B cell (primary cell): Measurements from ENCODE around the gene NPEPL1. TPM values are rescaled to one million over a fixed set of nuclear protein-coding genes. Genes with fewer than 3 reads are reported as not detected.

Experiments
- ATAC-seq: fragments of 200-7000 bp; cut with Tn5 transposase; one replicate; pipeline ENCODE4 v1.10.0; 2021; ENCODE audit warnings: low read depth, mild to moderate bottlenecking, moderate number of reproducible peaks, moderate library complexity
- CTCF ChIA-PET: fragments of 350-600 bp; sonication (Branson Sonifier 250); formaldehyde crosslinking; loops from one replicate; lab custom pipeline; 2021; ENCODE audit warnings: antibody characterized with exemption, inconsistent platforms; lab: Charles Lee
- POLR2A ChIA-PET: fragments of 350-600 bp; sonication (Branson Sonifier 250); formaldehyde crosslinking; loops from one replicate; lab custom pipeline; 2021; ENCODE audit warnings: antibody characterized with exemption; lab: Charles Lee
- DNase-seq: peaks from one replicate; pipeline ENCODE4 v3.0.0; 2013
- H2AFZ ChIP-seq: 2 replicates; pipeline ENCODE4 v1.6.1; 2012; ENCODE audit warnings: mild to moderate bottlenecking, low read depth, low read length; ENCODE audit not compliant: insufficient read depth, poor library complexity, severe bottlenecking
- H3K27ac ChIP-seq, 2 donors: 1 replicate in 1 of 2; 2 replicates in 1 of 2; pipeline ENCODE4 v1.5.1; 2012 to 2013; ENCODE audit warnings: low read length in 2 of 2, mild to moderate bottlenecking in 2 of 2, moderate library complexity in 1 of 2
- H3K27me3 ChIP-seq, 4 experiments: fragments of 200-600 bp in 1 of 4; sonication (generic) in 1 of 4; replicated peaks in 1 of 4; 1 replicate in 2 of 4; 2 replicates in 2 of 4; pipeline versions ENCODE4 v1.6.1 to v1.7.0; 2013 to 2016; ENCODE audit warnings: low read length in 3 of 4, mild to moderate bottlenecking in 2 of 4, mixed read lengths in 1 of 4, moderate library complexity in 1 of 4; ENCODE audit not compliant: insufficient read depth in 4 of 4, control insufficient read depth in 3 of 4; ENCODE audit errors: control extremely low read depth in 1 of 4
- H3K36me3 ChIP-seq, 2 experiments: replicated peaks in 1 of 2; 1 replicate in 1 of 2; 2 replicates in 1 of 2; pipeline versions ENCODE4 v1.6.1 to v1.7.1; 2013; ENCODE audit warnings: low read length in 1 of 2; ENCODE audit not compliant: insufficient read depth in 2 of 2, control insufficient read depth in 1 of 2; ENCODE audit errors: control extremely low read depth in 1 of 2, extremely low read depth in 1 of 2
- H3K4me1 ChIP-seq, 2 donors: fragments of 200-600 bp in 1 of 2; sonication (generic) in 1 of 2; 1 replicate in 1 of 2; 2 replicates in 1 of 2; pipeline versions ENCODE4 v1.5.1 to v1.6.1; 2013 to 2017; ENCODE audit warnings: low read length in 2 of 2; ENCODE audit not compliant: control insufficient read depth in 2 of 2, insufficient read depth in 2 of 2
- H3K4me2 ChIP-seq: replicated peaks from 2 replicates; pipeline ENCODE3; 2012; ENCODE audit warnings: mild to moderate bottlenecking, low read depth, low read length; ENCODE audit not compliant: poor library complexity, severe bottlenecking
- H3K4me3 ChIP-seq, 5 experiments: fragments of 200-600 bp in 1 of 5; sonication (generic) in 1 of 5; 1 replicate in 3 of 5; 2 replicates in 2 of 5; pipeline versions ENCODE4 v1.5.1 to v1.7.0; 2011 to 2016; ENCODE audit warnings: low read length in 4 of 5, mild to moderate bottlenecking in 4 of 5, low read depth in 2 of 5, control low read depth in 1 of 5, moderate library complexity in 1 of 5; ENCODE audit not compliant: insufficient read depth in 1 of 5; ENCODE audit errors: control extremely low read depth in 1 of 5, extremely low read depth in 1 of 5
- H3K79me2 ChIP-seq: fragments of 200-600 bp; sonication (generic); one replicate; pipeline ENCODE4 v1.6.0; 2016; ENCODE audit warnings: low read length; ENCODE audit not compliant: control insufficient read depth, insufficient read depth
- H3K9ac ChIP-seq: fragments of 200-600 bp; sonication (generic); 2 replicates; pipeline ENCODE4 v1.6.1; 2017; ENCODE audit warnings: mild to moderate bottlenecking, low read length, moderate library complexity
- H3K9me3 ChIP-seq, 3 donors: one replicate each; pipeline versions ENCODE4 v1.6.1 to v1.7.1; 2013; ENCODE audit warnings: low read length in 2 of 3; ENCODE audit not compliant: control insufficient read depth in 2 of 3, insufficient read depth in 1 of 3; ENCODE audit errors: control extremely low read depth in 1 of 3
- H4K20me1 ChIP-seq: 2 replicates; pipeline ENCODE4 v1.6.0; 2012; ENCODE audit warnings: mild to moderate bottlenecking, low read length; ENCODE audit not compliant: insufficient read depth, control insufficient read depth, poor library complexity, severe bottlenecking
- H3K27ac Mint-ChIP-seq: one replicate; pipeline ENCODE4 v1.8.0; 2021; ENCODE audit warnings: mixed read lengths
- H3K27me3 Mint-ChIP-seq: one replicate; pipeline ENCODE4 v1.8.0; 2021; ENCODE audit warnings: mixed read lengths
- H3K4me1 Mint-ChIP-seq: one replicate; pipeline ENCODE4 v1.8.0; 2021; ENCODE audit warnings: mixed read lengths
- H3K4me3 Mint-ChIP-seq: one replicate; pipeline ENCODE4 v1.8.0; 2021; ENCODE audit warnings: mixed read lengths
- H3K9me3 Mint-ChIP-seq: one replicate; pipeline ENCODE4 v1.8.0; 2022; ENCODE audit warnings: mixed read lengths; ENCODE audit not compliant: insufficient read depth
- EZH2 ChIP-seq: IDR thresholded peaks from 2 replicates; pipeline ENCODE4 v1.6.1; 2012; ENCODE audit warnings: borderline replicate concordance, low read depth, mild to moderate bottlenecking, moderate library complexity, low read length; ENCODE audit not compliant: insufficient read depth, poor library complexity, severe bottlenecking
- WGBS: methylation state at CpG from one replicate; pipeline ENCODE4 v1.1.5; 2013; ENCODE audit warnings: missing lambda C conversion rate; ENCODE audit not compliant: insufficient coverage; 5-methylcytosine and 5-hydroxymethylcytosine counted together
- intact Hi-C: fragments of 100-400 bp; cut with micrococcal nuclease; formaldehyde crosslinking; loops from one replicate; pipeline ENCODE4 v1.10.0; 2022
- polyA plus RNA-seq: library from polyadenylated mRNA; depleted of rRNA; stranded (reverse); fragments of >200 nt; gene quantifications from 2 replicates; pipeline ENCODE4 v1.2.3, GENCODE V29; 2012
- total RNA-seq, 2 donors: library from RNA; stranded (reverse); fragments of 120-200 nt in 1 of 2; gene quantifications; 1 replicate in 1 of 2; 2 replicates in 1 of 2; pipeline versions ENCODE4 v1.2.3 to v1.2.4, GENCODE V29; 2013 to 2022
- TF ChIP-seq, protein P1 (sequence below): fragments of 200-600 bp; IDR thresholded peaks from one replicate; pipeline ENCODE4 v1.8.0; 2022; ENCODE audit warnings: antibody characterized with exemption, mild to moderate bottlenecking

NPEPL1 gene
- total and polyA plus RNA-seq, 2 donors (not counting 1 experiment from before 2014, with no cell fraction given): 34.3 to 45.1 TPM

DNA sequence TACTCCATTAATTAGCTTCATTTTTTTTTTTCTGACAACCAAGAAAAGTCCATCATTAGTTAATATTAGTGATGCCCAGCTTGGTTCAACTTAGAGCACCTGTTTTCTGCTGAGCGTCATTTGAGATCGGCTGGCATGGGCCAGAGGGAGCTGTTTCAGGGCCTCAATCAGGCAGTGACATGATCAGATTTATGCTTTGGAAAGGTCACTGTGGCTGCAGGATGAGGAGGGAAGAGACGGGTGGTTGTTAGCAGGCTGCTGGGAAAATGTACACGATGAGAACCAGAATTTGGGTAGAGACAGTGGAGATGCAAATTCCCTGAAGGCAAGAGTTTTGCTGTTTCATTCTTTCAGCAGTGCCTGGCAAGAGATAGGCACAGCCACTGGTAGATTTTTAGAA is 45.9 kb upstream of the NPEPL1 start:
- ChIA-PET POLR2A (no interaction called here), CTCF (interaction anchor here (0.7 to 1.6 kb wide), 2 partner anchors 11 to 13 kb away, joined by 3 to 4 read pairs; no protein-coding TSS in a partner anchor)
- Histone ChIP-seq H4K20me1 (no peaks in the 10 kb centered on the region), H3K9me3 (no peaks in the 10 kb centered on the region), H3K4me2 (no peak overlapping the region), H3K36me3 (no peaks in the 10 kb centered on the region), H3K4me1 (peaks cover 4 to 10% of the 10 kb centered on the region in 2 donors), H3K27me3 (peaks cover 0 to 9% (median 3%) of the 10 kb centered on the region in 4 experiments), H3K4me3 (no peak overlapping the region), H3K9ac (no peak overlapping the region), H3K79me2 (peaks cover 6% of the 10 kb centered on the region), H3K27ac (no peak overlapping the region), H2AFZ (no peak overlapping the region)
- H3K4me3 Mint-ChIP-seq: no peak overlapping the region
- no peak overlapping the region for H3K27ac Mint-ChIP-seq
- intact Hi-C loops: no loop called here
- peaks cover 8% of the 10 kb centered on the region for H3K4me1 Mint-ChIP-seq
- H3K9me3 Mint-ChIP-seq: no peaks in the 10 kb centered on the region
- TF ChIP-seq EZH2: no peak
- TF ChIP-seq, protein P1, sequence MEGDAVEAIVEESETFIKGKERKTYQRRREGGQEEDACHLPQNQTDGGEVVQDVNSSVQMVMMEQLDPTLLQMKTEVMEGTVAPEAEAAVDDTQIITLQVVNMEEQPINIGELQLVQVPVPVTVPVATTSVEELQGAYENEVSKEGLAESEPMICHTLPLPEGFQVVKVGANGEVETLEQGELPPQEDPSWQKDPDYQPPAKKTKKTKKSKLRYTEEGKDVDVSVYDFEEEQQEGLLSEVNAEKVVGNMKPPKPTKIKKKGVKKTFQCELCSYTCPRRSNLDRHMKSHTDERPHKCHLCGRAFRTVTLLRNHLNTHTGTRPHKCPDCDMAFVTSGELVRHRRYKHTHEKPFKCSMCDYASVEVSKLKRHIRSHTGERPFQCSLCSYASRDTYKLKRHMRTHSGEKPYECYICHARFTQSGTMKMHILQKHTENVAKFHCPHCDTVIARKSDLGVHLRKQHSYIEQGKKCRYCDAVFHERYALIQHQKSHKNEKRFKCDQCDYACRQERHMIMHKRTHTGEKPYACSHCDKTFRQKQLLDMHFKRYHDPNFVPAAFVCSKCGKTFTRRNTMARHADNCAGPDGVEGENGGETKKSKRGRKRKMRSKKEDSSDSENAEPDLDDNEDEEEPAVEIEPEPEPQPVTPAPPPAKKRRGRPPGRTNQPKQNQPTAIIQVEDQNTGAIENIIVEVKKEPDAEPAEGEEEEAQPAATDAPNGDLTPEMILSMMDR: no peak
- WGBS: 89% methylated on average over 4 of the region's 4 CpGs
- DNase-seq: no peak
- peaks cover 12% of the 10 kb centered on the region for H3K27me3 Mint-ChIP-seq
- no peak for ATAC-seq

DNA sequence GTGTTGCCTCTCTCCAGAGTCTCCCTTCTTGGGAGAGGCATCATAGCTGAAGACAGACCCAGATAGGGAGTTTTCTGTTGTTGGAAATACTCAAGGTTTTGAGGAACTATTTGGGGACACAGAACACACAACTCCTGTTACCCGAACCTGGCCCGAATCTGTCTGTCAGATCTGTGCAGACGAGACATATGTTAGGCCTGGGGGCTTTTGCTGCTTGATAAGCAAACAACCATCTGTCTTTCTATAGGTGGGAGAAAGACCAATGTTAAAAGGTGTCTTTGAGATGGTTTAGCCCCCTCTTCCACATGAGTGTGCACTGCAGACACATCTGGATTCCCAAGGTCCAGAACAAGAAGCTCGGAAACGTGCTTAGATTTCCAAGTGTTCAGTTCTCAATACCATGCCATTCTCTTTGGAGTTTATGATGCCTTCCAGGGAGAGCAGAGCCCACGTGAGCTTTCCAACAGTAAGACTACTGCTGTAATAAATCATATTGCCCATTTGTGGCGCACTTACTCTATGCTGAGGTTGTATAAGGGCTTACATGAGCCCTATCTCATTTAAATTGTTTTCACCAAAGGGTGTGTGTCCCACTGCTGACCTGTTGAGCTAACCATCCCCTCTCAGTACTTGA is 45.3 kb upstream of the NPEPL1 start:
- intact Hi-C loops: no loop called here
- 68% methylated on average over 3 of the region's 7 CpGs for WGBS
- CTCF ChIA-PET: interaction anchor here (0.7 to 1.6 kb wide), 3 partner anchors 11 to 205 kb away, joined by 3 to 4 read pairs (median 3); partner anchors contain the start of gene GNAS
- Histone ChIP-seq H3K27me3 (peaks cover 0 to 5% (median 2%) of the 10 kb centered on the region in 4 experiments), H3K27ac (no peak overlapping the region), H3K4me3 (no peak overlapping the region), H3K4me1 (peaks cover 4 to 10% of the 10 kb centered on the region in 2 donors), H3K9me3 (no peaks in the 10 kb centered on the region), H2AFZ (no peak overlapping the region), H3K4me2 (no peak overlapping the region), H3K36me3 (no peaks in the 10 kb centered on the region), H3K79me2 (peaks cover 10% of the 10 kb centered on the region), H4K20me1 (no peaks in the 10 kb centered on the region), H3K9ac (no peak overlapping the region)
- no peak for DNase-seq
- ATAC-seq: no peak
- peaks cover 8% of the 10 kb centered on the region for H3K4me1 Mint-ChIP-seq
- H3K27ac Mint-ChIP-seq: no peak overlapping the region
- peaks cover 9% of the 10 kb centered on the region for H3K27me3 Mint-ChIP-seq
- peak overlapping the region; percentile 7 for H3K4me3 Mint-ChIP-seq
- POLR2A ChIA-PET: no interaction called here
- H3K9me3 Mint-ChIP-seq: no peaks in the 10 kb centered on the region
- TF ChIP-seq EZH2: no peak
- TF ChIP-seq, protein P1: peak; percentile 14
